ENCODE results near the gene TMEM63B.

TMEM63B gene

DNA sequence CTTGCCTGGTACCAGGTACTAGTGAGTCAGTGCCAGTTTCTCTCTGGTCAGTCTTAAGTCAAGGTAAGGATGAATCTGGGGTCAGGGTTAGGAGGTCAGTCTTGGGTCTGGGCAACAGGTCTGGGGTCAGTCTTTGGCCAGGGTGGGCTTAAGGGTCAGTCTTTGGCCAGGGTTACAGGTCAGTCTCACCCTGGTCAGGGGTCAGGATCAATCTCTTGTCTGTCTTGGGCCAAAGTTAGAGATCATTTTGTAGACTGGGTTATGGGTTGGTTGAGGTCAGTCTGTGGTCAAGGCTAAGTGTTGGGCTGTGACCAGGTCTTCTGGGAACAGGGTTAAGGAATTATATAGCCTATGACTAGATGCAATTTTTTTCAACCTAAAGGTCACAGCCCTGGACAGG lies 18.5 kb downstream of the TMEM63B start:
- no peak for DNase-seq

DNA sequence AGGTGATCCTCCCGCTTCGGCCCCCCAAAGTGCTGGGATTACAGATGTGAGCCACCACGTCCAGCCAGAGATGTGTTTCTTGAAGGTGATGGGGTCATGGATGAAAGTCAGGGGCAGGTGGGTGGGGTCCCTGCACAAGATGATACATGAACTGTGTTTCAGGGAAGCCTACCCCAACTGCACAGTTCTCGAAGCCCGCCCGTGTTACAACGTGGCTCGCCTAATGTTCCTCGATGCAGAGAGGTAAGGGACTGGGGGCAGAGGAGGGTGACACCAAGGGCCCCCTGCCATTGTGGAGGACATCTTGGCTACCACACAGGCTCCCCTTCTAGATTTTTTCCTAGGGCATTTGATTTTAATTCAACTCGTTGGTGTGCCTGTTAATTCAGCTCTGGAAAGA lies 19.3 kb downstream of the TMEM63B start:
- DNase-seq: no peak

DNA sequence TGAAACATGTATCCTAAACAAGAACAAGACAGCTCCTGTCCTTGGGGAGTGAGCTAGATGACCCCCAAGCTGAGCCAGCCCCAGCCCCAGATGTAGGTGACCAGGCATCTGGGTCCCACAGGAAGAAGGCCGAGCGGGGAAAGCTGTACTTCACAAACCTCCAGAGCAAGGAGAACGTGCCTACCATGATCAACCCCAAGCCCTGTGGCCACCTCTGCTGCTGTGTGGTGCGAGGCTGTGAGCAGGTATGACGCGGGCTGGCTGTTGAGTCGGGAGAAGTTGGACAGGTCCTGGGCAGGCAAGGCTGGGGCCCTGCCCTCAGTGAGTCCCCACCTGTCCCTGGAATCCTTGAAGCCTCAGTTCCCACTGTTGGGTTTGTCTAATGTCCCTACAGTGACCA lies 19.9 kb downstream of the TMEM63B start:
- DNase-seq: no peak

DNA sequence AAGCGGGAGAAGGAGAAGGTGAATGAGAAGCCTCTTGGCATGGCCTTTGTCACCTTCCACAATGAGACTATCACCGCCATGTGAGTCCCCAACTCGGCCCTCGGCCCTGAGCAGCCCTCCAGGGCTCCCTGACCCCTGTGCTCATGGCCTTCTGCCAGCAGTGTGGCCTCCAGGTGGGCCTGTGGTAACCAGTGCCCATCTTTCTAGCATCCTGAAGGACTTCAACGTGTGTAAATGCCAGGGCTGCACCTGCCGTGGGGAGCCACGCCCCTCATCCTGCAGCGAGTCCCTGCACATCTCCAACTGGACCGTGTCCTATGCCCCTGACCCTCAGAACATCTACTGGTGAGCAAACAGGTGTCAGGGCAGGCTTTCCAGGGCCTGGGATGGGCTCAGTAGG lies 21.0 kb downstream of the TMEM63B start:
- no peak for DNase-seq

DNA sequence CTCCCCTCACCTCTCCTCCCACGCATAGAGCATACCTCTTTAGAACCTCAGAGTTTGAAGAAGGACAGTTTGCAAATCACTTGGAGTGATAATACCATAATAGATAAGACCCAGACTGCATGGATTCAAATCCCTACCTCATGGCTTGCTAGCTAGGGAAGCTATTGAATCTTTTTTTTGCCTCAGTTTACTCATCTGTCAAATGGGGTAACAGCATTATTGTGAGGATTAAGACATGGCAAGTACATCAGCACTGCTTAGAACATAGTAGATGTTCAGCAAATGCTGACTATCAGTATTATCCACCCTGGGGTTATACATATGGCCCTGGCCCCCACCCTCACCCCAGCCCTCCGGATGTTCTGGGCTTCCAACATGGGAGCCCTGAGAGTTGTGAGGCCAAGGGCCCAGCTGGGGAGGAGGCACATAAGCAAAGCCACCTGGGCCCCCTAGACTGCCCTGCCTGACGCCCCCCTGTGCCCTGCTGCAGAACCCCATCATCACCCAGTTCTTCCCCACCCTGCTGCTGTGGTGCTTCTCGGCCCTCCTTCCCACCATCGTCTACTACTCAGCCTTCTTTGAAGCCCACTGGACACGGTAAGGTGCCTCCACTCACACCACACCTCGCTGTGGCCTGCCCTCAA lies 22.1 kb downstream of the TMEM63B start:
- no peak for DNase-seq

DNA sequence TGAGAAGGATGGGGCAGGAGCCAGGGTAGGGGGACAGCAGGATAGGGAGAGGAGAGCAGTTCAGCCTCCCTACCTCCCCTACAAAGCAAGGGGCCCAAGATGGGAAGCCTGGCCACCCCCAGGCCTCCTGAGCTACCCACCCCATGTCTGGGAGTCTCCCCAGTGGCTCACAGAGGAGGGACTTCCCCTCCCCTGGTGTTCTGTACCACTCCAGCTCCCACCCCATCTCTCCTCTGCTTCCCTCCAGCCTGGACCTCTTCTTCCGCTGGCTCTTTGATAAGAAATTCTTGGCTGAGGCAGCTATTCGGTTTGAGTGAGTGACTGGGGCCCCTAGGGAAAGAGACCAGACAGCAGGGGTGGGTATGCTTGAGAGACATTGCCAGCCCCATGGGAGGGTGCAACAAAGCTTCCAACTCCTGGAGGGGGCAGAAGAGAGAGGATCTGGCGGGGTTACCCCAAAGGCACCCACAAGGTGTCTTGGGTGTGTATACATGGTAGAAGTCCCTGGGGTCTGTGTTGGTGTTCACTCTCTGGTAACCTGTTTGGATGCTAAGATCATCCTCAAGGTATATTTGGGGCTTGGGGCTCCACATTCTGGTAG lies 23.1 kb downstream of the TMEM63B start:
- no peak for DNase-seq

DNA sequence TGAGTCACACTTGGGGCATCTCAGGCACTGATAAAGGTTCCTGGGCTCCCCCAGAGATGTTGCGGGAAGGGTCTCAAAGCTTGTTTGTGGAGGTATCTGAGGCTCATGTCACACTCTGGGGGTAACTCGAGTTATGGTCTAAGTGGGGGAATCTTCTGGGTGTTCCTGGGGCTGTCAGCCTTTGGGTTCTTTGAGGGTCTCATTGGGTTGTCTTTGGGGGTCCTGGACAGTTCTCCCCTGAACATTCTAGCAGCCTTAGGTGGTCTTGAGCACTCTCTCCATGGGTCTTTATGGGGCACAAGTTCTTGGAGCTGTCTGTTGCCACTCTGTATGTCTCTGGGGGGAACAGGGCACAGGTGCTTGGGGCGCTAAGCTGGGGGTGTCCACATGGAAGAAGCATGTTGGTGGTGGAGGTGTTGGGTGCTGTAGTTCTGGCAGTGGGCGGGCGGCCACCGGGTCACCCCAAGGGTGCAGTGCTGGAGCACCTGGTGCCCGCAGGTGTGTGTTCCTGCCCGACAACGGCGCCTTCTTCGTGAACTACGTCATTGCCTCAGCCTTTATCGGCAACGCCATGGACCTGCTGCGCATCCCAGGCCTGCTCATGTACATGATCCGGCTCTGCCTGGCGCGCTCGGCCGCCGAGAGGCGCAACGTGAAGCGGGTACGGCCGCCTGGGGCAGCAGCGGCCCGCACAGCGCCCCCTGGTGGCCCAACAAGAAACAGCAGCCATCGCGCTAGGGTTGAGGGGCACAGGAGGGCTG lies 24.2 kb downstream of the TMEM63B start:
- DNase-seq: peak; percentile 74 to 77

DNA sequence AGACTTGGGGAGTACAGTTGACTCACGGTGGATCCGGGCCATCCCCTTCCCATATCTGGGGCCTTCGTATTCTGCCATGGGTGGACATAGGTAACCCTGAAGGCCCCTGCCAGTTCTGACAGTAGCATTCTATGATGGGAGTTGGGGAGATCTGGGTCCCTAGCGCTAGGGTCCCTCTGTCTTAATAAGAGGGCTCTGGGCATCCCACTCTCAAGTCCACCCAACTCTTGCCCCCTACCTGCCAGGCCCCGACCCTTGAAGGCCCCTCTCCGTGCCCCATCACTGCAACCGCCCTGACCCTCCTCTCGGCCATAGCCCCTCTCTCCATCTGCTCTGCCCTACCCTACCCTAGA lies 24.7 kb downstream of the TMEM63B start:
- no peak for DNase-seq

DNA sequence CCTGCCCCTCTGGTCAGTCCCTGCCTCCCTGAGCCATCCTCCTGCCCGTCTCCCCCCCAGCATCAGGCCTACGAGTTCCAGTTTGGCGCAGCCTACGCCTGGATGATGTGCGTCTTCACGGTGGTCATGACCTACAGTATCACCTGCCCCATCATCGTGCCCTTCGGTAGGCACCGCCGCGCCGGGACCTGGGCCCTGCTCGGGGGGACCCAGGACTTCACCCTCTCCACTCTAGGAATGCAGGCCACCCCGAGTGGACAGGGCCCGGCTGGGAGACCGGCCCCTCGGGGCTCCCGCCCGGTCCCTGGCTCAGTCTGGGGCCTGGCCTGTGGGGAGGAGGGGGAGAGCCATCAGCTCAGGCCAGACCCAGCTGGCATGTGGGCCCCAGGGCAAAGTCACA lies 25.2 kb downstream of the TMEM63B start:
- DNase-seq: no peak

DNA sequence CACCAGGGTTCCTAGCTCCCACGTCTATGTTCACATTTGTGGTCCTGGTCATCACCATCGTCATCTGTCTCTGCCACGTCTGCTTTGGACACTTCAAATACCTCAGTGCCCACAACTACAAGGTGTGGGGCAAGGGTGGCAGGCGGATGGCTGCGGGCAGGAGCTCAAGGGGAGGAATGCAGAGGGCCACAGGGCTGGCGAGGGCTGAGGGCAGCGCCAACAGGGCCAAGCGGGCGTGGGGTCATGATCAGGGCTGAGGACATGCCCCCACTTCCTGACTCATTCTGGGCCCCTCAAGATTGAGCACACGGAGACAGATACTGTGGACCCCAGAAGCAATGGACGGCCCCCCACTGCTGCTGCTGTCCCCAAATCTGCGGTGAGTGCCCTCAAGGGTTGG lies 26.7 kb downstream of the TMEM63B start:
- no peak for DNase-seq

DNA sequence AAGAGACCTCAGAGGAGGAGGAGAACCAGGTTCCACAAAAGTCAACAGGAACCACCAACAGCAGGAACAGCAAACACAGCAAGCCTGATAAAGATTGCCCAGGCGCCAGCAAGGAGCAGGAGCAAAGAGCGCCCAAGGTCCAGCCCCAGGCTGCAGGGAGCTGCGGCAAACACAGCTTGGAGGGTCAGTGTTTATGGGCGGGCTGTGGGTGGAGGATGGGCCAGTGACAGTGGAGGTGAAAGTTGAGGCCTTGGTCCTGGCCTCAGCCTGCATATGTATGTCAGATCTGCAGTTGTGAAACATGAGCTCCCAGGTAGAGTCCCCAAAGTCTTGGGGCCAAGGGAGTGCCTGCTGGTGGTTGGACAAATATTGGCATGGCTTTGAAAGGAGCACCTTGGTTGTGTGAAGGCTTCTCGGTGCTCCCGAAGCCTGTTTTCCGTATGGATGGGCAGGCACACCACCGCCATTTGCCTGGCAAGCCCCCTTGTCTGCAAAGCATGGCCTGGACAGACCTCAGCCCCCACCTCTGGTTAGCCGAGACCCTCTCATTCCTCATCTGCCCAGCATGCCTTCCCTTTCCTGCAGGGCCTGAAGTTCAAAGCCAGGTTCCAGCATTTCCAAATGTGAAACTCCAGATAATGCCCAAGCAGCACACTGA lies 29.3 kb downstream of the TMEM63B start:
- DNase-seq: no peak

DNA sequence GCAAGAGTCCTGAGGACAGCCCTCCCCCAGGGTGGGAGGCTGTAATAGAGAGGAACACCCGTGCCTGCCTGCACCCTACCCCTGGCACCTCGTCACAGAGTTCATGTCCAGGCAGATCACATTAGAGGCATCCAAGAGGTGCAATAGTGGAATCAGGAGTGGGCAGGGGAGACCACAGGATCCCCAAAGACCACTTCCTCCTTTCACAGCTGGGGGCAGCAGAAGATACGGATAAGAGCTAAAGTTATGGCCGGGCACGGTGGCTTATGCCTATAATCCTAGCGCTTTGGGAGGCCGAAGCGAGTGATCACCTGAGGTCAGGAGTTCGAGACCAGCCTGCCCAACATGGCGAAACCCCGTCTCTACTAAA lies 29.8 kb downstream of the TMEM63B start:
- DNase-seq: no peak

DNA sequence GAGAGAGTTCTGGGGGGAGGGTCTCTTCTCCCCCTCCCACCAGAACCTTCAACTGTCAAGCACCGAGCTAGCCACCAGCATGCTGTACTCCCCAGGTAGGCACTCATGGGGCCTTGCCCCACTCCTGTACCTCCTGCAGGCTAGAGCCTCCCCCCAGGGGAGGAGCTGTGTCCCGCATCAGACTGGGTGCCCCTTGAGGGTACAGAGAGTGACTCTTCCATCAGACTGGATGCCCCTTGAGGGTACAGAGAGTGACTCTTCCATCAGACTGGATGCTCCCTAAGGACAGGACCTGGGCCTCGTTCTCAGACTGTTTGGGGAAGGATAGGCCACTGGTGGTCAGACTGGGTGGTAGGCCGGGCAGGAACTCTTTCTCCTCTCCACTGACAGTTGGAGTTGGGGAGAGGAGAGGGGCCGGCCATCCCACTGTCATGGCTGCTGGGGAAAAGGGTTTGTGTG lies 31.4 kb downstream of the TMEM63B start, which contains the start of gene CAPN11:
CAPN11 (plus strand) TSS at position 51 of the 459 bp plus-strand sequence; CDS start at position 80, 29 bp downstream.
- DNase-seq: no peak

DNA sequence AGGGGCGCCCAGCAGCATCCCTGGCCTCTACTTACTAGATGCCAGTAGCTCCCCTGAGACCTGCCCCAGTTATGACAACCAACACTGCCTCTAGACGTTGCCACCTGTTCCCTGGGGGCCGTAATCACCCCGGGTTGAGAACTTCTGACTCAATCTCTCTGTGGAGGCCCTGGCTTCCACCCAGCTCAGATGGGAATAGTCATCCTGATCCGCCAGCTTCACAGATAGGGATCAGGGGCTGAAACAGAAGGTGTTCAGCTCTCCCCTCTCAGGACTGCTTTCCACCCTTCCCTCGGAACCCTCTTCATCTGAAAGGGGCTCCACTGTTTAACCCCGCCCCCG lies 34.6 kb downstream of the TMEM63B start:
- DNase-seq: no peak

DNA sequence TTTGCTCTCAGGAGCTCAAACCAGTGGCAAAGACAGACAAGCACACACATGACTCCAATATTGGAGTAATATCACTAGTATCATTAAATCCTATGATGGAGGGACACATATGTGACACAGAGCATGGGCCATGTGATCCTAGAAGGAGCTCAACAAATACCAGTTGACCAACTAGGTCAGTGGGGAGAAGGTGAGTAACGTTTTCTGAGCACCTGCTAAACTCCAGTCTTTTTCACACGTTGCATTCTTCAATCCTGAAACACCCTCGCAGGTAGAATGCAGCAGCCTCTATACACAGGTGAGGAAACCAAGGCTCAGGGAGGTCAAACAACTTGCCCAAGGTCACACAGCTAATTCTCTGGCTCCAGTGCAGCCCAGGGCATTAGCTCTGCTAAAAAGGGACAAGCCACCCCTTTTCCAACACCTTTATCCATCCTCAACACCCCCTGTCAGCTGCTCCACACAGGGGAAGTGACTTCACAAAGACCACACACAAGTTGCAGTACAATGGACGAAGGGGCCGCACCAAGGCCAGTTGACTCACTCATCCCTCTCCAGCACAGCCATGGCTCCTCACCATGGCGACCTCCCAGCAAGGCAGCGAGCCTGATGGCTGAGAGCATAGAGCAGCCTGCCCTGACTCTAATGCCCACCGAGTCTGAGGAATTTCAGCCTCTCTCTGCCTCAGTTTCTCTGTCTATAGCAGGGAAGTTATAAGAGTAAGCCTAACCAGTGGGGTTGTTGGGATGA lies 35.7 kb downstream of the TMEM63B start:
- no peak for DNase-seq

DNA sequence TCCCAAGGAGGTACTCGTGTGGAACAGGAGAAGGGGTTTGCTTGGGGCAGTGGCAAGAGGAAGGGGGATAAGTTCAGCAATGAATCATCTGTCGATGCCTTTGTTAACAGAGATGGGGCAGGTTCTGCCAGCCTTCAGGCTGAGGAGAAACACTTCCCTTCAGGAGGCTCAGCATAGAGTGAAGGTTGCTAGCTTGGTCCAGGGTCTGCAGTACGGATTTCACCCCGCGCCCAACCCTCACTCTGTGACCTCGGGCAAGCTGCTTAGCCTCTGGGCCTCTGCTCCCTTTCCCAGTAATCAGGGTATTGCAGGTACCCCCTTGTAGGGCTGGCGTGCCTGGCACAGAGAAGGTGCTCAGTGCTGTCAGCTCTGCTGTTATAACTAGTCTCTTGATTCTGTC lies 38.8 kb downstream of the TMEM63B start:
- no peak for DNase-seq

DNA sequence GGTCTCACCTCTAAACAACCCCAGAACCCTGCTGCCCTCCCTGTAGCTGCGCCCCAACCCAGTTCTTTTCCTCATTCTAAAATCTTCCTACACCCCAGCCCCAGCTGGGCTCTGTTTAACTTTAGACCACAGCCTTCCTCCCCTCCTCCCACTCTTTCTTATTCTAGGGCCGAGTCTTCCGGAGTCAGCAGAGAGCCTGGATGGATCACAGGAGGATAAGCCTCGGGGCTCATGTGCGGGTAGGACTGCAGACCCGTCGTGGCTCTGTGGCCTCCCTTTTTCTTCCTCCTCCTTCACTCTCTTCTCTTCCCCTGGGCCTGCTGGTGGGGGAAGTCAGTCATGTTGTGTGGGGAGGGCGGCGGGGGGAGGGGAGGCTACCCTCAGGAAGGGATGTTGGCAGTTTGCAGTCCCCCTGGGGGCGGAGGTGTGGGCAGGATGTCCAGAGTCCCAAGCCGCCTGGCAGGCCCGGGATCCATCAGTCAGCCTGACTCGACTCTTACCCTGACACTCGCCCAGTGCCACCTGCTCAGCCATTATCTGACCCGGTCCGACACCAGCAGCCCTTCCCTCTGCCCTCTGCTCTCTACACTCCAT lies 39.3 kb downstream of the TMEM63B start:
- no peak for DNase-seq

DNA sequence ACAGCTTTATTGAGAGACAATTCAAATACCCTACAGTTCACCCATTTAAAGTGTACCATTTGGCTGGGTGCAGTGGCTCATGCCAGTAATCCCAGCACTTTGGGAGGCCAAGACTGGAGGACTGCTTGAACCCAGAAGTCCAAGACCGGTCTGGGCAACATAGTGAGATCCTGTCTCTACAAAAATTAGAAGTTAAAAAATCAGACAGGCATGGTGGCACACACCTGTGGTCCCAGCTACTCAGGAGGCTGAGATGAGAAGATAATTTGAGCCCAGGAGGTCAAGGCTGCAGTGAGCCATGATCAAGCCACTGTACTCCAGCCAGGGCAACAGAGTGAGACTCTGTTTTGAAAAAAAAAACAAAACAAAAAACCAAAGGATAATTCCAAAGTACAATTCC lies 40.2 kb downstream of the TMEM63B start:
- no peak for DNase-seq

DNA sequence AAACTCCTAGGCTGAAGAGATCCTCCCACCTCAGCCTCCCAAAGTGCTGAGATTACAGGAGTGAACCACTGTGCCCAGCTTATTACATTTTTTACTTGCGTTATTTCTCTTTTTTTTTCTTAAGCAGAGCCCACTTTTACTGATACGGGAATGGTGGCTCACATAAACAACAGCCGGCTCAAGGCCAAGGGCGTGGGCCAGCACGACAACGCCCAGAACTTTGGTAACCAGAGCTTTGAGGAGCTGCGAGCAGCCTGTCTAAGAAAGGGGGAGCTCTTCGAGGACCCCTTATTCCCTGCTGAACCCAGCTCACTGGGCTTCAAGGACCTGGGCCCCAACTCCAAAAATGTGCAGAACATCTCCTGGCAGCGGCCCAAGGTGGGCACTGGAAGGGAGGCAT lies 41.8 kb downstream of the TMEM63B start:
- no peak for DNase-seq

DNA sequence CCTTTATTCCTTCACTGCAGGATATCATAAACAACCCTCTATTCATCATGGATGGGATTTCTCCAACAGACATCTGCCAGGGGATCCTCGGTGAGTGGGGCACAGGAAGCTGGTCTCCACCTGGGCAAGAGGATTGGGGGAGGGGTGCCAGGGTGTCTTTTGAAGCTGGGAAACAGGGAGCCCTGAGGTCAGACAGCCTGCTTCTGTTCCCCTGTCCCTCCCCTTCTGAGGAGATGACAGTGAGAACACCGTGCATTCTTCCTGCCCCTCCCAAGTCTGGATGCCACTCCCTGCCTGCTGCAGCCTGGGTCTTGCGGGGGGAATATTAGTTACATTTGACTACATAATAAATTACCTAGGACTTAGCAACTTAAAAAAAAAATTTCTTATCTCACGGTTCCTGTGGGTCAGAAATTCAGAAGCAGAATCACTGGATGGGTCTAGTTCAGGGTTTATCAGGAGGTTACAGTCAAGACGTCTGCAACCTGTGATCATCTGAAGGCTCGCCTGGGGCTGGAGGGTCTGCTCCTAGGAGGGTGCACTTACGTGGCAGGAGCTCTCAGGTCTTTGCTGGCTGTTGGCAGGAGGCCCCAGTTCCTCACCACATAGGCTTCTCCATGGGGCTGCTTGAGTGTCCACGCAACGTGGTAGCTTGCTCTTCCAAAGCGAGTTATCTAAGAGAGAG lies 42.7 kb downstream of the TMEM63B start:
- no peak for DNase-seq

DNA sequence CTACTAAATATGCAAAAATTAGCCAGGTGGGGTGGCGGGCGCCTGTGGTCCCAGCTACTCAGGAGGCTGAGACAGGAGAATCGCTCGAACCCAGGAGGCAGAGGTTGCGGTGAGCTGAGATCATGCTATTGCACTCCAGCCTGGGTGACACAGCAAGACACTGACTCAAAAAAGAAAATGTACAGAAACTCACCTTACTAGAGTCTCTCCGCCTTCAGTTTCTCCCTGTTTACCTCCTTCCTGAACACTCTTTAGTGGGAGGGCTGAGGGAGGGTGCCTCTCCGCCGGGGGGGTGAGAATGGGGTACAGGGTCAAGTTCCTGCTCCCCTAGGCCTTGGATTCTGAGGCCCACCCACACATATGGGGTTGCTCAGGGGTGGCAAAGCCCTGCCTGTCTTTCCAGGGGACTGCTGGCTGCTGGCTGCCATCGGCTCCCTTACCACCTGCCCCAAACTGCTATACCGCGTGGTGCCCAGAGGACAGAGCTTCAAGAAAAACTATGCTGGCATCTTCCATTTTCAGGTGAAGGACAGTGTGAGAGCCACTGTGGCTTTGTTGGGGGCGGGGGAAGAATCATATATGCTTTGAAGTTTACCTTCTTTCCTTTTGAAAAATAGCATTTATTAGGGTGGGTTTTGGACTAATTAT lies 44.7 kb downstream of the TMEM63B start:
- DNase-seq: no peak
